Gastroesophageal sphincter (tissue), 4 donors: ENCODE results near the gene GOSR2. TPM values are rescaled to one million over a fixed set of nuclear protein-coding genes. Genes with fewer than 3 reads are reported as not detected.

Experiments used
- ATAC-seq: fragments of 150-250 bp; one replicate; pipeline ENCODE4 v1.9.1; 2016; ENCODE audit warnings: mild to moderate bottlenecking, moderate library complexity
- H3K27ac ChIP-seq, 4 donors: fragments of 200-600 bp; sonication (generic) in 3 of 4; 1 replicate in 3 of 4; 2 replicates in 1 of 4; pipeline ENCODE4 v1.5.1; 2016 to 2019
- H3K27me3 ChIP-seq: fragments of 200-600 bp; sonication (generic); one replicate; pipeline ENCODE4 v1.5.1; 2019
- H3K36me3 ChIP-seq, 2 donors: fragments of 200-600 bp; sonication (generic); one replicate each; pipeline ENCODE4 v1.5.1; 2019; ENCODE audit warnings: control low read depth in 1 of 2
- H3K4me1 ChIP-seq, 3 donors: fragments of 200-600 bp; sonication (generic); 1 replicate in 2 of 3; 2 replicates in 1 of 3; pipeline ENCODE4 v1.5.1; 2016 to 2019; ENCODE audit warnings: control low read depth in 2 of 3
- H3K4me3 ChIP-seq, 2 donors: fragments of 200-600 bp; sonication (generic); one replicate each; pipeline ENCODE4 v1.5.1; 2019; ENCODE audit warnings: mild to moderate bottlenecking in 1 of 2, moderate library complexity in 1 of 2
- H3K9me3 ChIP-seq, 3 donors: fragments of 200-600 bp; sonication (generic); one replicate each; pipeline ENCODE4 v1.5.1; 2017 to 2019; ENCODE audit warnings: control low read depth in 2 of 3
- EP300 ChIP-seq: sonication (generic); formaldehyde crosslinking; IDR thresholded peaks from one replicate; pipeline ENCODE4 v1.6.1; 2017; ENCODE audit warnings: antibody characterized with exemption, mild to moderate bottlenecking
- POLR2A ChIP-seq, 2 donors: fragments of 450-650 bp; IDR thresholded peaks; one replicate each; pipeline ENCODE4 v1.6.1; 2017; ENCODE audit warnings: antibody characterized with exemption in 2 of 2, mild to moderate bottlenecking in 2 of 2, moderate library complexity in 1 of 2
- POLR2AphosphoS5 ChIP-seq: sonication (generic); formaldehyde crosslinking; IDR thresholded peaks from one replicate; pipeline ENCODE4 v1.6.1; 2017; ENCODE audit warnings: antibody characterized with exemption
- WGBS, 2 donors: methylation state at CpG; one replicate each; pipeline ENCODE4 v1.1.5; 2018; ENCODE audit warnings: low coverage in 1 of 2; 5-methylcytosine and 5-hydroxymethylcytosine counted together
- total RNA-seq, 4 donors: library from RNA; depleted of rRNA; stranded (reverse); fragments of >200 nt; gene quantifications; one replicate each; pipeline ENCODE4 v1.1.0, GENCODE V29; 2016
- TF ChIP-seq, protein P1 (sequence below), 4 experiments: fragments of 200-600 bp in 2 of 4; fragments of 450-650 bp in 2 of 4; sonication (generic) in 1 of 4; IDR thresholded peaks; one replicate each; pipeline ENCODE4 v1.5.1; 2017 to 2019; ENCODE audit warnings: antibody characterized with exemption in 4 of 4, mild to moderate bottlenecking in 2 of 4, moderate library complexity in 2 of 4

The GOSR2 gene
- total RNA-seq, 4 donors from 2014 or later: 37.8 to 53.1 (median 45.5) TPM

DNA sequence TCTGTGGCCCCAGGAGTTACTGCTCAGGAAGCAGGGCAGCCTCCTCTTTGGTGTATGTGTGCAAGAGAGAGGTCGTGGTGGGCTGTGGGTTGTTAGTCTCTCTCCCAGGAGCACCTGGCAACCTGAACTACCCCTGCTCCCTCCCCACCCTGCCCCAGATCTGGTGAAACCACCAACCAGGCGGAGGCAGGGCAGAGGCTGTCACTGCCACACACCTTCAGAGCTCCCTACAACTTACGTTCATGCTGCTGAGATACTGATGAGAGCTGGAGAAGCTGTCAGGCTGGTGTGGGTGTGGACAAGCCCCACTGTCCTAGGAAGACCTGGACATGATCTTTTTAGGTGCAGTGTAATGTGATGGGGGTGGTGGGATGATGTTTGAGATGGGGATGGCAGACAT is 24.3 kb downstream of the GOSR2 start:
- whole genome bisulfite sequencing, 2 donors: 14% methylated on average over 1 of the region's 3 CpGs; no CpG with 5 or more reads in 1 of the 2 donors
- TF ChIP-seq POLR2A (IDR thresholded peaks at IDR 0.05): no peak
- no peak for TF ChIP-seq EP300
- no peak for TF ChIP-seq POLR2AphosphoS5
- TF ChIP-seq, protein P1, sequence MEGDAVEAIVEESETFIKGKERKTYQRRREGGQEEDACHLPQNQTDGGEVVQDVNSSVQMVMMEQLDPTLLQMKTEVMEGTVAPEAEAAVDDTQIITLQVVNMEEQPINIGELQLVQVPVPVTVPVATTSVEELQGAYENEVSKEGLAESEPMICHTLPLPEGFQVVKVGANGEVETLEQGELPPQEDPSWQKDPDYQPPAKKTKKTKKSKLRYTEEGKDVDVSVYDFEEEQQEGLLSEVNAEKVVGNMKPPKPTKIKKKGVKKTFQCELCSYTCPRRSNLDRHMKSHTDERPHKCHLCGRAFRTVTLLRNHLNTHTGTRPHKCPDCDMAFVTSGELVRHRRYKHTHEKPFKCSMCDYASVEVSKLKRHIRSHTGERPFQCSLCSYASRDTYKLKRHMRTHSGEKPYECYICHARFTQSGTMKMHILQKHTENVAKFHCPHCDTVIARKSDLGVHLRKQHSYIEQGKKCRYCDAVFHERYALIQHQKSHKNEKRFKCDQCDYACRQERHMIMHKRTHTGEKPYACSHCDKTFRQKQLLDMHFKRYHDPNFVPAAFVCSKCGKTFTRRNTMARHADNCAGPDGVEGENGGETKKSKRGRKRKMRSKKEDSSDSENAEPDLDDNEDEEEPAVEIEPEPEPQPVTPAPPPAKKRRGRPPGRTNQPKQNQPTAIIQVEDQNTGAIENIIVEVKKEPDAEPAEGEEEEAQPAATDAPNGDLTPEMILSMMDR (IDR thresholded peaks at IDR 0.05): no peak
- Histone ChIP-seq H3K27me3 (no peaks in the 10 kb centered on the region), H3K27ac (no peak overlapping the region), H3K4me3 (no peak overlapping the region), H3K9me3 (no peaks in the 10 kb centered on the region), H3K36me3 (peaks cover 0 to 17% of the 10 kb centered on the region in 2 donors), H3K4me1 (peaks cover 0 to 33% (median 9%) of the 10 kb centered on the region in 3 donors)
- ATAC-seq: no peak

DNA sequence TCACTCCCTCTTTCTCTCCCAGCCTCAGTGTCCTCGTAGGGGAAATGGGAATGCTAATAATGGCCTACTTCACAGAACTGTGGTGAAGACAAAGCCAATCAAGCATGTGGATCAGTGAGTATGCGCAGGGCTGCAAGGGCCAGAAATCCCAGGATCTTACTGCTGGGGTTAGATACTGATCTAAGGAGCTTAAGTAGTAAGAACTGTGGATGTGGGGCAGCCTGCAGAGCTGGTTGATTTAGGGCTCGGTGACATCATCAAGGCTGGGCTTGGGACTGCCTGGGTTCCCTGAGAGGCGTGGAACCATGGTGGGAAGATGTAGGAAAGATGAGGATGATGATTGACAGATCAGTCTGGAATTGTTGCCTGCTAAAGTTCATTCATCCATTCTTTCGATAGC is 25.6 kb downstream of the GOSR2 start:
- no peak for ATAC-seq
- no peak for TF ChIP-seq POLR2AphosphoS5
- TF ChIP-seq POLR2A (IDR thresholded peaks at IDR 0.05): no peak
- no peak for TF ChIP-seq EP300
- TF ChIP-seq, protein P1 (IDR thresholded peaks at IDR 0.05): no peak
- 75 to 100% methylated on average over 2 to 5 of the region's 5 CpGs for WGBS, 2 donors

GRCh38 chr17:46949291-46950174 is 26.6 kb downstream of the GOSR2 start:
- TF ChIP-seq, protein P1 (IDR thresholded peaks at IDR 0.05): no peak
- no peak for TF ChIP-seq POLR2AphosphoS5
- TF ChIP-seq EP300: no peak
- TF ChIP-seq POLR2A (IDR thresholded peaks at IDR 0.05): no peak
- Histone ChIP-seq H3K4me3 (no peak overlapping the region), H3K4me1 (peaks cover 0 to 13% (median 0%) of the 10 kb centered on the region in 3 donors), H3K9me3 (no peaks in the 10 kb centered on the region), H3K36me3 (peaks cover 0 to 17% of the 10 kb centered on the region in 2 donors), H3K27me3 (peaks cover 4% of the 10 kb centered on the region), H3K27ac (no peak overlapping the region)
- 75% methylated on average over 5 to 10 of the region's 11 CpGs for WGBS, 2 donors
- no peak for ATAC-seq

More for the DNA sequence above, 25.6 kb downstream of the GOSR2 start:
- no peaks in the 10 kb centered on the region for H3K9me3 ChIP-seq
- peaks cover 0 to 23% (median 8%) of the 10 kb centered on the region in 3 donors for H3K4me1 ChIP-seq
- H3K27me3 ChIP-seq: peaks cover 4% of the 10 kb centered on the region
- no peak overlapping the region for H3K27ac ChIP-seq
- no peak overlapping the region for H3K4me3 ChIP-seq
- H3K36me3 ChIP-seq: peaks cover 0 to 17% of the 10 kb centered on the region in 2 donors

DNA sequence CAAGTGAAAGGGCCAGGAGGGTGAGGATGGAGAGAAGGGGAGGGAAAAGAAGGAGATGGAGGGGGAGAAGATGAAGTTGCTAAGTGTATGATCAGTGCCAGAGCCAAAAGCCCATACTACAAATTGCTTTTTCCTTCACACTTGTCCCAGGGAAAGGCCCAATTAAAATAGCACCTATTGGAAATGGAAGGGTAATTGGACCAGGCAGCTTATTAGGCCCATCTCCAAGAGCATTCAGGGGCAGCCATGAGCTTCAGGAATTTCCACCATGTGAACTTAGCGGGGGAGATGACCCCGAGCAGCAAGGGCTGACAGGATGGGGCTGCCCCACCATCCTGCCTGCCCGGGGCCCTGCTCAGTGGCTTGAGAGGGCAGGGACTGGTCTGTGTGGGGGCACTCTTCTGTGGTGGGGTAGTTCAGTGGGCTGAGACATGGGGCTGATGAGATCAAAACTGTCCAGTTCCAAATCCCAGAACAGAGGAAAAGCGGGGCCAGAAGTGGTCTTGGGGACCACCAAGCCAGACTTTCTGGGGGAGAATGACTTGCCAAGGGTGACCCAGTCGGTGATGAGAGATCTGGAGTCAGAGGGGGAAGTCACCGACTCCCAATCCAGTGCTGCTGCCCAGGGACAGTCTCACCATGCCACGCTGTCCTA is 27.5 kb downstream of the GOSR2 start:
- Histone ChIP-seq H3K4me1 (peaks cover 0 to 7% (median 0%) of the 10 kb centered on the region in 3 donors), H3K27me3 (peaks cover 5% of the 10 kb centered on the region), H3K27ac (no peak overlapping the region), H3K36me3 (peaks cover 0 to 17% of the 10 kb centered on the region in 2 donors), H3K4me3 (no peak overlapping the region), H3K9me3 (no peaks in the 10 kb centered on the region)
- TF ChIP-seq, protein P1 (IDR thresholded peaks at IDR 0.05): no peak
- TF ChIP-seq POLR2AphosphoS5 (no peak), POLR2A (IDR thresholded peaks at IDR 0.05) (no peak), EP300 (no peak)
- 30 to 40% methylated on average over 1 to 2 of the region's 7 CpGs for WGBS, 2 donors
- no peak for ATAC-seq
